Stimulated activated CD8-positive, alpha-beta memory T cell treated with anti-CD3 and anti-CD28 coated beads, Interleukin-4, amount 100 ng/mL, for 24 hours (primary cell): Measurements from ENCODE around the gene FDX1.

Experiments
- DNase-seq: peaks from one replicate; pipeline ENCODE4 v3.0.0-alpha.2; 2020; ENCODE audit warnings: low read depth

Gene FDX1

GRCh38 chr11:110508786-110509185 is 79.0 kb downstream of the FDX1 start:
- no peak for DNase-seq

GRCh38 chr11:110509472-110509871 is 79.7 kb downstream of the FDX1 start:
- no peak for DNase-seq

GRCh38 chr11:110512026-110512425 is 82.3 kb downstream of the FDX1 start:
- DNase-seq, result no peak

GRCh38 chr11:110513259-110513801 is 83.6 kb downstream of the FDX1 start:
- no peak for DNase-seq

GRCh38 chr11:110513846-110514437 is 84.2 kb downstream of the FDX1 start:
- DNase-seq, result no peak
